OCI-LY7 (cell line): ENCODE results near the gene NLRX1. TPM values are rescaled to one million over a fixed set of nuclear protein-coding genes. Genes with fewer than 3 reads are reported as not detected.
"Not testable (repeated sequence)": the region's sequence is repeated elsewhere in the genome, so short reads cannot be mapped to it uniquely, and the experiment has no call there.

Experiments used
- BruUV-seq: library from RNA; stranded (reverse); fragments of 400-500 nt; replicated peaks from 2 replicates; lab custom pipeline; 2021; lab: Mats Ljungman, UMichigan
- CTCF ChIA-PET: fragments of 300-600 bp; sonication (Branson Sonifier 250); formaldehyde crosslinking; loops from one replicate; lab custom pipeline; 2022; ENCODE audit warnings: antibody characterized with exemption; ENCODE audit not compliant: unreplicated experiment; lab: Charles Lee
- POLR2A ChIA-PET: fragments of 300-600 bp; sonication (Branson Sonifier 250); formaldehyde crosslinking; loops from one replicate; lab custom pipeline; 2022; ENCODE audit warnings: antibody characterized with exemption; lab: Charles Lee
- DNase-seq: peaks from one replicate; pipeline ENCODE4 v3.0.0-alpha.2; 2015; ENCODE audit warnings: low spot score
- H2AFZ ChIP-seq: fragments of 200-600 bp; sonication (generic), shearing (Covaris generic); 2 replicates; pipeline ENCODE4 v1.6.1; 2014; ENCODE audit warnings: mild to moderate bottlenecking, antibody characterized with exemption, low read length, moderate library complexity
- H3K27ac ChIP-seq: fragments of 200-600 bp; sonication (generic); 2 replicates; pipeline ENCODE4 v1.5.1; 2014; ENCODE audit warnings: mixed run types, low read depth, mild to moderate bottlenecking, moderate library complexity, low read length, inconsistent platforms; ENCODE audit not compliant: poor library complexity, severe bottlenecking
- H3K36me3 ChIP-seq: fragments of 200-600 bp; sonication (generic); 2 replicates; pipeline ENCODE4 v1.6.1; 2014; ENCODE audit warnings: mild to moderate bottlenecking, antibody characterized with exemption, low read length, moderate library complexity, mixed read lengths; ENCODE audit not compliant: insufficient read depth
- H3K4me1 ChIP-seq: fragments of 200-600 bp; sonication (generic); 2 replicates; pipeline ENCODE4 v1.5.1; 2014; ENCODE audit warnings: mild to moderate bottlenecking, low read length; ENCODE audit not compliant: insufficient read depth, poor library complexity, severe bottlenecking
- H3K4me2 ChIP-seq: fragments of 200-600 bp; sonication (generic); 2 replicates; pipeline ENCODE4 v1.6.1; 2014; ENCODE audit warnings: mild to moderate bottlenecking, low read length
- H3K4me3 ChIP-seq: fragments of 200-600 bp; sonication (generic); 2 replicates; pipeline ENCODE4 v1.5.1; 2014; ENCODE audit warnings: mild to moderate bottlenecking, low read depth, low read length; ENCODE audit not compliant: poor library complexity, severe bottlenecking
- H3K79me2 ChIP-seq: fragments of 200-600 bp; sonication (generic); 2 replicates; pipeline ENCODE4 v1.6.1; 2016; ENCODE audit warnings: low read depth, mild to moderate bottlenecking, low read length, moderate library complexity, mixed read lengths; ENCODE audit not compliant: insufficient read depth
- H3K9me2 ChIP-seq: fragments of 200-600 bp; sonication (generic); 2 replicates; pipeline ENCODE4 v1.6.1; 2016; ENCODE audit warnings: mild to moderate bottlenecking, low read length, mixed read lengths; ENCODE audit not compliant: insufficient read depth
- H3K9me3 ChIP-seq: fragments of 200-600 bp; sonication (generic); 2 replicates; pipeline ENCODE4 v1.6.1; 2014; ENCODE audit warnings: mild to moderate bottlenecking, mixed run types, low read length, mixed read lengths
- H4K20me1 ChIP-seq: fragments of 200-600 bp; sonication (generic); 2 replicates; pipeline ENCODE4 v1.6.1; 2014; ENCODE audit warnings: mild to moderate bottlenecking, antibody characterized with exemption, low read length, moderate library complexity, mixed read lengths; ENCODE audit not compliant: insufficient read depth
- EZH2phosphoT487 ChIP-seq: fragments of 200-600 bp; sonication (generic); IDR thresholded peaks from 2 replicates; pipeline ENCODE4 v1.6.1; 2018; ENCODE audit warnings: low read depth, borderline replicate concordance, mild to moderate bottlenecking, mixed run types, antibody characterized with exemption, low read length, moderate library complexity, mixed read lengths
- intact Hi-C: fragments of 100-400 bp; cut with micrococcal nuclease; formaldehyde crosslinking; loops from one replicate; pipeline ENCODE4 v1.10.0; 2022; ENCODE audit not compliant: unreplicated experiment
- total RNA-seq, 2 experiments: library from RNA; depleted of rRNA in 1 of 2; stranded (reverse); fragments of >200 nt in 1 of 2; shearing (Covaris generic) in 1 of 2; gene quantifications; 2 replicates each; pipeline ENCODE4 v1.2.3, GENCODE V29; 2014 to 2022
- TF ChIP-seq, protein P1 (sequence below): fragments of 200-600 bp; sonication (generic); conservative IDR thresholded peaks from 2 replicates; pipeline ENCODE4 v1.5.1; 2014; ENCODE audit warnings: mild to moderate bottlenecking, antibody characterized with exemption, low read length, moderate library complexity, mixed read lengths

The NLRX1 gene
- total RNA-seq, 2 experiments from 2014 or later, result 2.1 to 8.8 TPM

DNA sequence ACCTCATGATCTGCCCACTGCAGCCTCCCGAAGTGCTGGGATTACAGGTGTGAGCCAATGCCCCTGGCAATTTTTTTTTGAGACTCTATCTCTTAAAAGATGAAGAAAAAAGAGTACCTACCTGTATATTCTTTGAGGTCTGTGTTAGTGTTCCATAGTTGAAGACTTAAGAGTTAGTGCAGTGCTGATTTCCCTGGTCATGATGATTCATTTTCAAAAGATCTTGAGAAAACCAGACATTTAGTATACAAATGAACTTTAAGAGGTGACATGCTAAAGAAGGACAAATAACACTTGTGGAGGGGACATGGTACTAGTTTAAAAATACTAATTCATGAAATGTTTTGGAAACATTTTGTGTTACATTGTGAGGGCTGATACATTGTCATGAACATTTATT, 55.3 kb downstream of the NLRX1 start:
- POLR2A ChIA-PET, result no interaction called here
- no peak overlapping the region for H3K4me2 ChIP-seq
- peaks cover 84% of the 10 kb centered on the region for H3K79me2 ChIP-seq

DNA sequence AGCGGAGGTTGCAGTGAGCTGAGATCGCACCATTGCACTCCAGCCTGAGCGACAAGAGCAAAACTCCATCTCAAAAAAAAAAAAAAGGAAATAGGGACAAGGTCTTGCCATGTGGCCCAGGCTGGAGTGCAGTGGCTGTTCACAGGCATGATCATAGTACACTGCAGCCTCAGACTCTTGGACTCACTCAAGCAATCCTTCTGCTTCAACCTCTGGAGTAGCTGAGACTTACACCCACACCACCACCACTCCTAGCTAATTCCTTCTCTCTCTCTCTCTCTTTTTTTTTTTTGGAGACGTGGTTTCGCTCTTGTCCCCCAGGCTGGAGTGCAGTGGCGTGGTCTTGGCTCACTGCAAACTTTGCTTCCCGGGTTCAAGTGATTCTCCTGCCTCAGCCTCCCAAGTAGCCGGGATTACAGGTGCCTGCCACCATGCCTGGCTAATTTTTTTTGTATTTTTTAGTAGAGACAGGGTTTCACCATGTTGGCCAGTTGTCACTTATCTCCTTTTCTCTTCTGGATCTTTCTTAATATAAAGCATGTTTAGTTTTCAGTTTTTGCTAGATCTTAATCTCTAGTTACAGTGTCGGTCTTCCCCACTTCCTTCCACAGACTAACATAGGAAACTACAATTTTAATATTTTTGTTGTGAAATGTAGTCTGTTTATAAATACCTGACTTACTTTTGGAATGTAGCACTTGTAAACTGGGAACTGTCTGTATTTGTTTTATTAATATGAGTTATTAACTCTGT, 60.2 kb downstream of the NLRX1 start:
- H3K36me3 ChIP-seq, result peaks cover 24% of the 10 kb centered on the region
- H3K79me2 ChIP-seq, result peaks cover 66% of the 10 kb centered on the region
- CTCF ChIA-PET, intact Hi-C loops, H3K4me3 ChIP-seq, BruUV-seq, H3K9me2 ChIP-seq, DNase-seq, H3K4me2 ChIP-seq, H3K9me3 ChIP-seq, H3K27ac ChIP-seq, H4K20me1 ChIP-seq, H2AFZ ChIP-seq, H3K4me1 ChIP-seq: not testable (repeated sequence)
- POLR2A ChIA-PET, result interaction anchor here (0.8 to 2.2 kb wide), 5 partner anchors 9 to 161 kb away, joined by 3 to 6 read pairs (median 3); partner anchors contain the start of gene VPS11

More for the DNA sequence above, 55.3 kb downstream of the NLRX1 start:
- Histone ChIP-seq H3K9me2 (no peaks in the 10 kb centered on the region), H3K27ac (no peak overlapping the region), H3K4me3 (no peak overlapping the region), H3K9me3 (no peaks in the 10 kb centered on the region), H3K36me3 (peaks cover 10% of the 10 kb centered on the region), H2AFZ (no peak overlapping the region), H3K4me1 (peaks cover 7% of the 10 kb centered on the region), H4K20me1 (0 out of 2 replicates have a peak, but pooled peaks cover 3% of the 10 kb centered on the region)
- CTCF ChIA-PET, result no interaction called here
- DNase-seq, result no peak
- BruUV-seq, result no TSS peak
- intact Hi-C loops, result no loop called here
- TF ChIP-seq, protein P1, sequence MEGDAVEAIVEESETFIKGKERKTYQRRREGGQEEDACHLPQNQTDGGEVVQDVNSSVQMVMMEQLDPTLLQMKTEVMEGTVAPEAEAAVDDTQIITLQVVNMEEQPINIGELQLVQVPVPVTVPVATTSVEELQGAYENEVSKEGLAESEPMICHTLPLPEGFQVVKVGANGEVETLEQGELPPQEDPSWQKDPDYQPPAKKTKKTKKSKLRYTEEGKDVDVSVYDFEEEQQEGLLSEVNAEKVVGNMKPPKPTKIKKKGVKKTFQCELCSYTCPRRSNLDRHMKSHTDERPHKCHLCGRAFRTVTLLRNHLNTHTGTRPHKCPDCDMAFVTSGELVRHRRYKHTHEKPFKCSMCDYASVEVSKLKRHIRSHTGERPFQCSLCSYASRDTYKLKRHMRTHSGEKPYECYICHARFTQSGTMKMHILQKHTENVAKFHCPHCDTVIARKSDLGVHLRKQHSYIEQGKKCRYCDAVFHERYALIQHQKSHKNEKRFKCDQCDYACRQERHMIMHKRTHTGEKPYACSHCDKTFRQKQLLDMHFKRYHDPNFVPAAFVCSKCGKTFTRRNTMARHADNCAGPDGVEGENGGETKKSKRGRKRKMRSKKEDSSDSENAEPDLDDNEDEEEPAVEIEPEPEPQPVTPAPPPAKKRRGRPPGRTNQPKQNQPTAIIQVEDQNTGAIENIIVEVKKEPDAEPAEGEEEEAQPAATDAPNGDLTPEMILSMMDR, result no peak
- no peak for TF ChIP-seq EZH2phosphoT487

DNA sequence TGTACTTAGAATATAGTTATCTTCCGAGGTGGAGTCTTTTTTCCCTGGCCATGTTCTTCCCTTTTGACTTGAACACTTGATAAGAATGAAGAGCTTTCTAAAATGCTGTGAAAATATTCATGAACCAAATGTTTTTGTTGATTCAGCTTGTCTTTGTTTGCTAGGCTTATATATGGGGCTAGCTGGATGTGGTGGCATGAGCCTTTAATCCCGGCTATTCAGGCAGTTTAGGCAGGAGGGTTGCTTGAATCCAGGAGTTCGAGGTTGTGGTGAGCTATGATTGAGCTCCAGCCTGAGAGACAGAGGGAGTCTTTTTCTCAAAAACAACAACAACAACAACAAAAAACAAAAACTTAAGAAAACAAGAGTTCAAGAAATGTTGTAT, 60.8 kb downstream of the NLRX1 start:
- intact Hi-C loops, result no loop called here
- H3K9me2 ChIP-seq, result no peaks in the 10 kb centered on the region
- ChIA-PET POLR2A (interaction anchor here (0.6 to 2.2 kb wide), 8 partner anchors 9 to 518 kb away, joined by 3 to 6 read pairs (median 3); partner anchors contain the start of gene VPS11), CTCF (no interaction called here)
- no peaks in the 10 kb centered on the region for H3K9me3 ChIP-seq
- peaks cover 62% of the 10 kb centered on the region for H3K79me2 ChIP-seq
- peaks cover 30% of the 10 kb centered on the region for H3K36me3 ChIP-seq
- BruUV-seq, result no TSS peak
- H3K4me2 ChIP-seq, result no peak overlapping the region
- no peak overlapping the region for H2AFZ ChIP-seq
- peaks cover 7% of the 10 kb centered on the region for H3K4me1 ChIP-seq
- H3K27ac ChIP-seq, result no peak overlapping the region
- no peak for DNase-seq
- no peak overlapping the region for H3K4me3 ChIP-seq
- no peak for TF ChIP-seq EZH2phosphoT487
- H4K20me1 ChIP-seq, result 0 out of 2 replicates have a peak, but pooled peaks cover 6% of the 10 kb centered on the region
